HG03342 (cell line): Measurements from ENCODE around the gene RABEP1.
A peak's percentile ranks its signal among the peaks of the same experiment; 100 is the strongest.
"Not testable (repeated sequence)": the region's sequence is repeated elsewhere in the genome, so short reads cannot be mapped to it uniquely, and the experiment has no call there.

Experiments used
- ATAC-seq: cut with Tn5 transposase; IDR thresholded peaks from one replicate; pipeline ENCODE4 v1.9.1; 2021; ENCODE audit warnings: mild to moderate bottlenecking, moderate library complexity; ENCODE audit not compliant: unreplicated experiment

RABEP1 gene, protein sequence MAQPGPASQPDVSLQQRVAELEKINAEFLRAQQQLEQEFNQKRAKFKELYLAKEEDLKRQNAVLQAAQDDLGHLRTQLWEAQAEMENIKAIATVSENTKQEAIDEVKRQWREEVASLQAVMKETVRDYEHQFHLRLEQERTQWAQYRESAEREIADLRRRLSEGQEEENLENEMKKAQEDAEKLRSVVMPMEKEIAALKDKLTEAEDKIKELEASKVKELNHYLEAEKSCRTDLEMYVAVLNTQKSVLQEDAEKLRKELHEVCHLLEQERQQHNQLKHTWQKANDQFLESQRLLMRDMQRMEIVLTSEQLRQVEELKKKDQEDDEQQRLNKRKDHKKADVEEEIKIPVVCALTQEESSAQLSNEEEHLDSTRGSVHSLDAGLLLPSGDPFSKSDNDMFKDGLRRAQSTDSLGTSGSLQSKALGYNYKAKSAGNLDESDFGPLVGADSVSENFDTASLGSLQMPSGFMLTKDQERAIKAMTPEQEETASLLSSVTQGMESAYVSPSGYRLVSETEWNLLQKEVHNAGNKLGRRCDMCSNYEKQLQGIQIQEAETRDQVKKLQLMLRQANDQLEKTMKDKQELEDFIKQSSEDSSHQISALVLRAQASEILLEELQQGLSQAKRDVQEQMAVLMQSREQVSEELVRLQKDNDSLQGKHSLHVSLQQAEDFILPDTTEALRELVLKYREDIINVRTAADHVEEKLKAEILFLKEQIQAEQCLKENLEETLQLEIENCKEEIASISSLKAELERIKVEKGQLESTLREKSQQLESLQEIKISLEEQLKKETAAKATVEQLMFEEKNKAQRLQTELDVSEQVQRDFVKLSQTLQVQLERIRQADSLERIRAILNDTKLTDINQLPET

DNA sequence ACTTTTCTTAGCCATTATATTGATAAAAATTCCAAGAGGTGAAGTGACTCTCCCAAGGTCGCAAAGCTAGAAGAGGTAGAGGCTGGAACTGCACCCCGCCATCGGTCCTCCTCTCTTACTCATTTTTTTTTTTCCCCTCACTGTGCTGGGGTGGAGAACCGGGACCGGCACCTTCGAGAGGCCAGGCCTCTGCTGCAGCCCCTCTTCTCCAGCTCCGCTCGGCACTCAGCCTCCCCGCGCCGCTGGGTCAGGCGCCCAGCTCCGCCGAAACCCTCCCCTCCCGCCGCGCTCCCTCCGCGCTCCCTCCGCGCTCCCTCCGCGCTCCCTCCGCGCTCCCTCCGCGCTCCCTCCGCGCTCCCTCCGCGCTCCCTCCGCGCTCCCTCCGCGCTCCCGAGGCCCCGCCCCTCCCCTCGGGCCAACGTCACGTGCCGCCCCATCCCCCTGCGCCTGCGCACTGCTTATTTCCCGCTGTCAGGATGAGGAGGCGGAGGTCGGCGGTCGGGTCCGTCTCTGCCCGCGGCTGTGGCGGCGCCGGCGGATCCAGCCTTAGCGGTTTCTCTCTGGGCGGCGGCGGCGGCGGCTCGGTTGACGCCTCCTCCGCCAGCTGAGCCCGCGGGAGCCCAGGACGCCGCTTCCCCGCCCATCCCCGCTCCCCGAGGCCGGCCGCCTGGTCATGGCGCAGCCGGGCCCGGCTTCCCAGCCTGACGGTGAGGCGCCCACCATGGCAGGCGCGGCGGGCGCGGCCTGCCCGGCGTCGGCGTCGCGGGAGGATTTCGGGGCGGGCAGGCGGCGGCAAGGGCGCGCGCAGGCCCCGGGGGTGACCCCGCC, at the start of gene RABEP1:
Gene RABEP1, plus strand, starts transcription at position 471 of the 828 bp plus-strand sequence. Its CDS starts 203 bp downstream, at position 674.
- ATAC-seq: peak; percentile 73

DNA sequence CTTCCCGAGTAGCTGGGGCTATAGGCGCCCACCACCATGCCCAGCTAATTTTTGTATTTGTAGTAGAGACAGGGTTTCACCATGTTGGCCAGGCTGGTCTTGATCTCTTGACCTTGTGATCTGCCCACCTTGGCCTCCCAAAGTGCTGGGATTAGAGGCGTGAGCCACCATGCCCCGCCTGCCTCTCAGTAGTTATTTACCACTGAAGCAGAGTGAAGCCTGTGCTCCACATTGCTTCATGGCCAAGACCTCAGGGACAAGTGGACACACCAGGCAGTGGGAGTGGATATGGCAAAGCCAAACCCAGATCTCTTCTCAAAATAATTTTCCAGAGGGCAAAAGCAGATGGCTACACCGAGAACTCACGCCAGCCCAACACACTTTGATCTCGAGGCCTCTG, 48.6 kb upstream of the RABEP1 start:
- not testable (repeated sequence) for ATAC-seq

DNA sequence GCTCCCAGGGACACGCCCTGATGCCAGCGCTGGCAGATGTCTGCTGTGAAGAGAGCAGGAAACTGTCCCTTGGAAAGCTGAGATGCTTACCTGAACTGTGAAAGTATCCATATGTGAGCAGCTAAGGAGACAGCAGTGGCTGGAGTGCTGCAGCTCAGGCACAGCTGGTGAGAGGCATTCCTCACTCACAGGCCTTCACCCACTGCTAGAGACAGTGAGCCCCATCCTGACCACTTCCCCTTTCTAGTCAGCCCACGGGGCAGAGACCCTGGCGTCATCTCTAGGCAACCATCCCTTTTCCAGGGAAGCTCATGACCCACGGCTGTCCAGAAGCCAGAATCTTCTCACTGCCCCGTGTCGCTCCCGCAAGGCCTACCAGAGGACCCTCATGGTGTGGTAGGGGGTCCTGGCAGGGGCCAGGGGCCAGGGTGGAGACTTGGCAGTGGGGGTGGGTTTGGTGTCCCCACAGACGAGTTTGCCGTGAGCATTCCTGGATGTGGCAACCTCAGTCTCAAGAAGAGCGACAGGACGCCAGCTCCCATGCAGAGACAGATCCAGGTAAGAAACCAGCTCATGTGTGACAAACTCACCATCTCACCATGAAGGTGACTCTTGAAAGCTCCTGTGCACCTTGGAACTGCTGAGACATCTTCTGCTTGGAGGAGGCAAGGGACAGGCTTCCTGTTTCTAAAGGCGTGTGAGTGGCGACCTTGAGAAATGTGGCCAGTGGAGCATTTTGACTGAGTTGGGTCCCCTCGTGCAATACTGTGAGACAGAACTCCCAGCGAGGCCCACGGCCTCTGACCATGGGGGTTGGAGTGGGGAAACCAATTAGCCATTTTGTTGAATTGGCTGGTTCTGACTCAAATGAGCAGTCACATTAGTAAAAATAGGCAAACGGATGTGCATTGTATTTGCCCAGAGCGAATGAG, 47.2 kb upstream of the RABEP1 start, which contains the start of gene SCIMP:
Gene SCIMP, minus strand, starts transcription at position 216 of the 932 bp plus-strand sequence. Its CDS starts 105 bp downstream, at position 111.
- ATAC-seq: peak; percentile 50

DNA sequence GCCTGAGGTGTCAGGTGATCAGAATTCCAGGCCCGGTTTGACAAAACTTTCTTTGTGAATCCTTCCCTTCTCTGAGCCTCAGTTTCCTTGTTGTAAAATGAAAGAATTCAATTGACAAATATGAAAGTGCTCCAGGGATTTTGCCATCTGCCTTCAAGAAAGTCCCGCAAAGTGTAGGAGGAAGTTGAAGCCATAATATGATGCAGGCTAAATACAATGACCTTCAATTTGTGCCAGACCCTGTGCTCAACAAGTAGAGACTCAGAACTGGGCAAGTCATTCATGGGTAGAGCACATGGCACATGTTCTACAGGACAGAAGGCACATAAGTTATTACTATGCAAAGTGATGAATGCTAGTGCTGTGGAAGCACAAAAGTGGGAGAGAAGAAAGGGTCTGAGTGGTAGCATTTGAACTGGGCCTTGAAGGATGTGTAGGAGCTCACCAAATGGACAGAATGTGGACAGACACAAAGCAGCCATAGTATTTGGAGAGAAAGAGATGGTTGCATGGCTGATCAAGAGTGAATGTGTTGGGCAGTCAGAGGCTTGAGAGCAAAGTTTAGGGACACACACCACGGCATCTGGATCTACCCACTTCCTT, 45.0 kb upstream of the RABEP1 start:
- no peak for ATAC-seq

DNA sequence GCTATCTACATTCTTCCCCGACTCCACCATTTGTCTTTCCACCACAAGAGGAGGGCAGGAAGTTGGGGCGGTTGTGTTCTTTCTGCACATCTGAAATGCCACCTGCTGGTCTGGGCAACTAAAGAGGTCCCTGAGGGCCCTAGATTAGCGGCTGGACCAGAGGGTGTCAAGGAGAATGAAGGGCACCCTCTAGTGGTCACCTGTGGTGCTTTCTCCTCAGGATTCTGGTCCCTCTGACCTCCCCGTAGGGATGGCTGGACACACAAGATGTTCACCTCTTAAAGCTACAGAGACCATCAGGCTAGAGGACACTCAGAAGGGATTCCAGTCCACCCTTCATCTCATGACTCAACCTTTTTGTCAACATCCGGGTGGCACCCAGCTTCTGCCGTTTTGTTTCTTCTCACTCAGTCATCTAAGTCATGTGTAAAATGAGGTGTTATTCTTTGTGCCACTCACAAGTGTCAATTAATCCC, 44.5 kb upstream of the RABEP1 start:
- ATAC-seq: no peak

DNA sequence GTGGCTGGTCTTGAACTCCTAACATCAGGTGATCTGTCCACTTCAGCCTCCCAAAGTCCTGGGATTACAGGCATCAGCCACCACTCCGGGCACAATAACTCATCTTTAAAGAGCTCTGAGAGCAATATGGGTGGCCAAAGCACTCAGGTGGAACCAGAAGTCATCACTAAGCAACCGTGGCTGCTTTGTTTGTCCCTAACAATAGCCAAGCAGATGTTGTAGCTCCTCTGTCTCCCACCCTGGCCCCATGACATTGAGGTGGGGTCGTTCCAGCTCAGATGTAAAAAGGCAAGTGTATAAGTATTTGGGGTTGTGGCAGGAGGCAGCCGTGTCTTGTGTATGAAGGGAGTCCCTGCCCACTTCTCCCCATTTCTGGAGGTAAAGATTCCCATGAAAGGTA, 43.8 kb upstream of the RABEP1 start:
- ATAC-seq: no peak

DNA sequence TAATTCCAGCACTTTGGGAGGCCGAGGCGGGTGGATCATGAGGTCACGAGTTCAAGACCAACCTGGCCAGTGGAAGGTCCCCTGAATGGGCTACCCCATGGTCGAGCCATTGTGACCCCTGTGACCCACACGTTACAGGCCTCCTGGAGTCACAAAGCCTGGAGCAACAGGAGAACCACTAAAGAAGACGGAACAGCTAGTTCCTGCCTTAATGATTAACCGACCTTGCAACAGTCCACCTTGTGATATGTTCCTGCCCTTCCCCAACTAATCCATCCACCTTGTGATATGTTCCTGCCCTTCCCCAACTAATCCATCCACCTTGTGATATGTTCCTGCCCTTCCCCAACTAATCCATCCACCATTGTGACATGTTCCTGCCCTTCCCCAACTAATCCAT, 42.3 kb upstream of the RABEP1 start:
- ATAC-seq: not testable (repeated sequence)

DNA sequence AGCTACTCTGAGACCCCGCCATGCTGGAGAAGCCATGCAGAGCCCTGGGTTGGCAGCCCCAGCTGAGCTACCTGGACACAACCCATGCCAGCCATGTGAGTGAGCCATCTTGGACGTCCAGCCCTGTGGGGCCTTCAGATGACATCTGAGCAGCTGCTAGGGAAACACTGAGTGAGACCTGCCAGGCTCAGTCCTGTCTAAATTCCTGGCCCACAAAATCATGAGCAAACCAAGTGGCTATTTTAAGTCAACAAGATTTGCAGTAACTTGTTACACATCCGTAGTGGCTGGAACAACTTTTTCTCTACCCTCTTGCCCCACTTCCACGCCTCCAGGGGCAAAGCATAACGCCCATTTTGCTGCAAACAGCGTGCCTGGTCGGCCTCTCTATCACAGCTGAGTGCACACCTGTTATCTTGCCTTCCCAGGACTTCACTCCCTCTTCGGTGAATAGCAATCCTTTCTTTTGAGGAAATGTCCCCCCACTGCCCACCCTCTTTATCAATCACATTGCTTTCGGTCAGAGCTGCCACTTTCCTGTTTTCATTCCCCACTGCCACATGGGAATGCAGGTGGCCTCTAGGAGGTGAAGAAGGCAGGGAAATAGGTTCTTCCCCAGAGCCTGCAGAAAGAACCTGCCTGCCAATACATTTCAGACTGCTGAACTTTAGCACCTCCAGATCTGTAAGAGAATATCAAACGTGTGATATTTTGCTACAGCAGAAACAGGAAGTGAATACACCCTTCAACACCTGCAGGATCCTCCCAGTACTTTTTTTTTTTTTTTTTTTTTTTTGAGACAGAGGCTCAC, 40.0 kb upstream of the RABEP1 start:
- peak; percentile 41 for ATAC-seq

DNA sequence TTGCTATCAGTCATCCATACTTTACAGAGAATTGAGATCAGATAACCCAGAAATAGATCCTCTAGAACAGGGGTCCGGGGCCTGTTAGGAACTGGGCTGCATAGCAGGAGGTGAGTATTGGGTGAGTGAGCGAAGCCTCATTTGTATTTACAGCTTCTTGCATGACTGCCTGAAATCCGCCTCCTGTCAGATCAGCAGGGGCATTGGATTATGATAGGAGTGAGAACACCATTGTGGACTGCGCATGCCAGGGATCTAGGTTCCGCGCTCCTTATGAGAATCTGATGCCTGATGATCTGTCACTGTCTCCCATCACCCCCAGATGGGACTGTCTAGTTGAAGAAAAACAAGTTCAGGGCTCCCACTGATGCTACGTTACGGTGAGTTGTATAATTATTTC, 34.5 kb upstream of the RABEP1 start:
- ATAC-seq: no peak

DNA sequence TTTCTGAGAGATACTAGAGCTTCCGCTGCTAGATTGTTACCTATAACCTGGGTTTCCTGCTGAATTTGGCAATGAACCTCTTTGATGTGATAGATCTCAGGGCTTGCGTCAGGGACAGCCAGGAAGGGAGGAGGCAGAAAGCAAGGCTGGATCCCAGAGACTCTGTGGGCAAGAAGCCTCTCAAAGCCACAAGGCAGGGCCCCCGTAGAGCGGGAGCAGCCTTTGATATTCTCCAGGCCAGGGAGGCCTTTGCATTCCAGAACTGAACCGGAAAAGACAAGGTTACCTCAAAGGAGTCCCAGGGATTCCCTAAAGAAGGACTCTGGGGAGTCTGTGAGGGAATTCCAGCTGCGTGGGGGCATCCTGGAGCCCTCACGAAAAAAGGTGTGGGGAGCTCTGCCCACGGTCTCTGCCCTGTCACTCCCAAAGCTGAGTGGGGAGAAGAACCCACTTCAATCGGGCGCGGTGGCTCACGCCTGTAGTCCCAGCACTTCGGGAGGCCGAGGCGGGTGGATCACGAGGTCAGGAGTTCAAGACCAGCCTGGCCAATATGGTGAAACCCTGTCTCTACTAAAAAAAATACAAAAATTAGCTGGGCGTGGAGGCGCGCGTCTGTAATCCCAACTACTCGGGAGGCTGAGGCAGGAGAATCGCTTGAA, 33.1 kb upstream of the RABEP1 start:
- no peak for ATAC-seq

DNA sequence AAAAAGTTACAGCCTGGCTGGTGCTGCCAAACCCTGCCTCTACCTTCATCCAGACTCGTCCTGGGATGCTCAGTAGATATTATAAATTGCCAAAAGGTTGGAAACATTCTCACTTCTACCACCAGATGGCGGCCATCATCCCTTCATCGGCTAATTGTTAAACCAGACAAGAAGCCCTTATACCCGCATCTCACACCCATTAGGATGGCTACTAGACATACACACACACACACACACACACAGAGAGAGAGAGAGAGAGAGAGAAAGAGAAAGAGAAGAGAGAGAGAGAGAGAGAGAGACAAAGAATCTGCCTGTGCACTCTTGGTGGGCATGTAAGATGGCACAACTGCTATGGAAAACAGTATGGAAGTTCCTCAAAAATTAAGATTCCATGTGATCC, 32.5 kb upstream of the RABEP1 start:
- ATAC-seq: no peak

DNA sequence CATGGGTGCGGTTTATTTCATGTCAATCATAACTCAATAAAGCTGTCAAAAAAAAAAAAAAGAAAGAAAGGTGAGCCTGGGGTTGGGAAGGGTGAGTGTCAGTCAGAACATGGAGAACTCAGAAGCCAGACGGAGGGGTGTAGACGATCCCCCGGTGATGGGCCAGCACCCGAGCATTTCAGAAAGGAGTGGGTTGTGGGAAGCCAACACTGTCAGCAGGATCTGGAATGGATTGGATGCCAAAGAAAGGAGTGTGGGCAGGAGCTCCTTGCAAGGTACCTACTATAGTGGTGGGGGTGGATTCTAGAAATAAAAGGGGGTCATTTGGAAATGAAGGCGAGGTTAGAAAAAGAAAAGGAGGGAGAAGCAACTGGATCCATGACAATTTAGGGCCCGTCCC, 27.7 kb upstream of the RABEP1 start:
- ATAC-seq: no peak

DNA sequence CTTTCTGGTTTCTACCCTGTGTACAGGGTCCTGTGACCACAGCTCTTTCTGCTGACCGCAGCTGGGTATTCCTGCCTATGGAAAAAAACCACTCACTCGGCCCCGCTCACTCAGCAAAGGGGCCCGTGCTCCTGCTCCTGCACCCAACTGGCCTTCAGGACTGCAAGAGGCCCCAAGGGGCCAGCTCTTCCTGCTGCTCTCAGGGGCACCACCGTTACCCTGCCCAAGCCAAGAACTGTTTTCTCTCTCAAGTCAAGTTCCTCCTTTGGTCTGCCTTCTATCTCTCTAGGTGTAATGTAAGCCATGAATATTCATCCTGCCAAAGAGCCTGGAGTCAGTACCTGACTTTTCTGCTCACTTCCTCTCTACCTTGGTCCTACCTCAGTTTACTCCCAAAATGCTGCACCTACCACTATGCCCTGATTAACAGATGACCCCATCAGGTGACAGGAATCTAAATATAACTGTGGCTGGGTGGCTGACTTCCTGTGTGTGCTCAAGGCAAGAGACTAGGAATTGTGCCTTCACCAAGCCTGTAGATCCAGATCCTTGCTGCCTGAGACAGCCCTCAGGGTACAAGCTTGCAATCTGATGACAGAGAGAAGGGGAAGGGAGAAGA, 27.1 kb upstream of the RABEP1 start:
- no peak for ATAC-seq

DNA sequence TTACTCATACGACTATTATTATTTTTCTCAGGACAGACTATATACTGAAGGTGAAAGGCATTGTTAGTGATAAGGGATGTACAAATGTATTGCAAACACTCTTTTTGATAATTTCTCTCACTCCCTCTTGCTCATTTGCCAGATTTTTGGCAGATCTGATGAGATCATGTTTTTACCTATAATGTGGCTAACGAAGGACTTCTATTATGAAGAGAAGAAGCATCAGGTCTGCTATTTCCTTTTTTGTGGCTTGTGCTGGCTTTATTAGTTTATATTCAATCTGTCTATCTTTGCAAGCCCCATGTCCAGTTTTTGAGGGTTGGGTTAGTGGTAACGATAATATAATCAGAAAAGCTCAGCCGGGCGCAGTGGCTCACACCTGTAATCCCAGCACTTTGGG, 25.0 kb upstream of the RABEP1 start:
- no peak for ATAC-seq

DNA sequence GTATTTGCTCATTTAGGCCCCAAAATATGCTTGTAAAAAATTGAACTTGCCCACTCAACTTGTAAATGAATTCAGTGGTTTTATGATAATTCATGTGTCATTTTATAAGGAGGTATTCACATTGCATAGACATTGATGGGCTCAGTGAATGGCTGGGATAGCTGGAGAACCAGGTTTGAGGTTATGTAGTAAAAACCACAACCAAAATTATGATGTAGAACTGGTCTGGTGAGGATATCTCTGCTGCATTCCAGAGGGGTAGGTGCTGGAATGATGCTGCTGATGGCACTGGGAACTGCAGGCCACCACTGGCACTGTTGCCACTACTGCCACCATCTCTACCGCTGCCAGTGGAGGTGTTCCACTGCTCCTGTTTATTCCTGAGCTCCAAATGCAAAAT, 21.5 kb upstream of the RABEP1 start:
- no peak for ATAC-seq

DNA sequence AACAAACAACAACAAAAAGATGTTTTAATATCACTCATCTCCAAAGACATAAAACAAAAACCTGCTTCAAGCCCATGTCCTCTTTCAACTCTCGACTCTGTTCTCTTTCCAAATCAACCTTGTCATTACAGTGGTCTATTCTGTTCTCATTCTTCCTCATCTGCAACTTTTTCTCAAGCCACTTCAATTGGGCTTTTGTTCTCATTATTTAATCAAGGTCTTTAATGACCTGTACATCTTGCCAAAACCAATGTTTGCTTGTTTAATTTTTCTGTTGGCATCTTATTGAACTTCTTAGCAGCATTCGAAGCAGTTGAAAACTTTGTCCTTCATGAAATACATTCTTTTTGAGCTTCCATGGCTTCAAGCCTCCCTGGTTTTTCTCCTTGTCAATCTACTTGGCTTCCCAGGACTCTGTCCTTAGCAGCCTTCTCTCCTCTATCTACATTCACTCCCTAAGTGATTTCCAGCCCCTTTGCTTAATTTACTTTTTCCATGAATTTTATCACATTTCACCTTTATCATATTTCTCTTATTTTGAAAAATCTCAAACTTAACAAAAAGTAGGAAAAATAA, 19.6 kb upstream of the RABEP1 start:
- ATAC-seq: no peak

DNA sequence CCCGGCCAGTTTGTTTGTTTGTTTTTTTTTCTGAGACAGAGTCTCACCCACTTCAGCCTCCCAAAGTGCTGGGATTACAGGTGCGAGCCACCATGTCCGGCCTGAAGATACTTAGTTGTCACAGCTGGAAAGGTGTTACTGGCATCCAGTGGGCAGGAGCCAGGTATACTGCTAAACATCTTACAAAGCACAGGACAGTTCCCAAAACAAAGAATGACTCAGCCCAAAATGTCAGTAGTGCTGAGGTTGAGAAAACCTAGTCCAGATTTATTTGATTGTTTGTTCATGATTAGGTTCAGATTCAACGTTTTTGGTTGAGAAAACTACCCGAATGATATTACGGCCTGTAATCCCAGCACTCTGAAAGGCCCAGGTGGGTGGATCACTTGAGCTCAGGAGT, 18.6 kb upstream of the RABEP1 start:
- ATAC-seq: no peak
